HG02870 (cell line): ENCODE measurements around the gene GFOD1.

Source experiments
- ATAC-seq: cut with Tn5 transposase; IDR thresholded peaks from one replicate; pipeline ENCODE4 v1.9.1; 2021; ENCODE audit warnings: mild to moderate bottlenecking, moderate library complexity; ENCODE audit not compliant: unreplicated experiment

The GFOD1 gene

GRCh38 chr6:13383328-13384163 is 103.9 kb downstream of the GFOD1 start:
- ATAC-seq: peak; percentile 87

GRCh38 chr6:13380761-13381160 is 106.6 kb downstream of the GFOD1 start:
- ATAC-seq: no peak

GRCh38 chr6:13378669-13379590 is 108.5 kb downstream of the GFOD1 start:
- ATAC-seq: no peak

GRCh38 chr6:13377054-13377758 is 110.2 kb downstream of the GFOD1 start:
- no peak for ATAC-seq

GRCh38 chr6:13375360-13375878 is 112.0 kb downstream of the GFOD1 start:
- ATAC-seq: peak; percentile 75

- no peak for ATAC-seq
These were observed 113.5 kb downstream of the GFOD1 start for GRCh38 chr6:13373919-13374318.

- no peak for ATAC-seq
These were observed 113.9 kb downstream of the GFOD1 start for GRCh38 chr6:13373488-13373886.

- ATAC-seq: no peak
These were observed 114.5 kb downstream of the GFOD1 start for GRCh38 chr6:13372688-13373487.

GRCh38 chr6:13372076-13372475 is 115.3 kb downstream of the GFOD1 start:
- ATAC-seq: no peak

- ATAC-seq: no peak
These were observed 115.9 kb downstream of the GFOD1 start for GRCh38 chr6:13371421-13372072.

GRCh38 chr6:13370623-13371022 is 116.8 kb downstream of the GFOD1 start:
- ATAC-seq: no peak

GRCh38 chr6:13369591-13369990 is 117.8 kb downstream of the GFOD1 start:
- no peak for ATAC-seq

- no peak for ATAC-seq
These were observed 118.7 kb downstream of the GFOD1 start for GRCh38 chr6:13368731-13369115.

- ATAC-seq: no peak
These were observed 119.2 kb downstream of the GFOD1 start for GRCh38 chr6:13368079-13368730.

- no peak for ATAC-seq
These were observed 120.0 kb downstream of the GFOD1 start for GRCh38 chr6:13367396-13367795.

GRCh38 chr6:13365320-13365719 is 122.1 kb downstream of the GFOD1 start:
- ATAC-seq: no peak

GRCh38 chr6:13364842-13365241 is 122.6 kb downstream of the GFOD1 start:
- no peak for ATAC-seq

GRCh38 chr6:13362412-13362811 is 125.0 kb downstream of the GFOD1 start:
- no peak for ATAC-seq
